Islet of Langerhans (tissue), 1 donor: ENCODE data around the gene RSPO1.

Experiments used
- FAIRE-seq: peaks from one replicate; lab custom pipeline; 2011; peaks lifted over from hg19 to GRCh38; lab: Jason Lieb, UNC

Gene RSPO1

GRCh38 chr1:37562984-37563383, 71.7 kb downstream of the RSPO1 start:
- FAIRE-seq, result no peak
